Fibroblast of skin of back (primary cell): Measurements from ENCODE around the gene LRTM2.

Experiments
- DNase-seq: peaks from one replicate; pipeline ENCODE4 v3.0.0-alpha.2; 2013

LRTM2 gene

GRCh38 chr12:1830401-1830845 is 10.1 kb downstream of the LRTM2 start:
- no peak for DNase-seq

DNA sequence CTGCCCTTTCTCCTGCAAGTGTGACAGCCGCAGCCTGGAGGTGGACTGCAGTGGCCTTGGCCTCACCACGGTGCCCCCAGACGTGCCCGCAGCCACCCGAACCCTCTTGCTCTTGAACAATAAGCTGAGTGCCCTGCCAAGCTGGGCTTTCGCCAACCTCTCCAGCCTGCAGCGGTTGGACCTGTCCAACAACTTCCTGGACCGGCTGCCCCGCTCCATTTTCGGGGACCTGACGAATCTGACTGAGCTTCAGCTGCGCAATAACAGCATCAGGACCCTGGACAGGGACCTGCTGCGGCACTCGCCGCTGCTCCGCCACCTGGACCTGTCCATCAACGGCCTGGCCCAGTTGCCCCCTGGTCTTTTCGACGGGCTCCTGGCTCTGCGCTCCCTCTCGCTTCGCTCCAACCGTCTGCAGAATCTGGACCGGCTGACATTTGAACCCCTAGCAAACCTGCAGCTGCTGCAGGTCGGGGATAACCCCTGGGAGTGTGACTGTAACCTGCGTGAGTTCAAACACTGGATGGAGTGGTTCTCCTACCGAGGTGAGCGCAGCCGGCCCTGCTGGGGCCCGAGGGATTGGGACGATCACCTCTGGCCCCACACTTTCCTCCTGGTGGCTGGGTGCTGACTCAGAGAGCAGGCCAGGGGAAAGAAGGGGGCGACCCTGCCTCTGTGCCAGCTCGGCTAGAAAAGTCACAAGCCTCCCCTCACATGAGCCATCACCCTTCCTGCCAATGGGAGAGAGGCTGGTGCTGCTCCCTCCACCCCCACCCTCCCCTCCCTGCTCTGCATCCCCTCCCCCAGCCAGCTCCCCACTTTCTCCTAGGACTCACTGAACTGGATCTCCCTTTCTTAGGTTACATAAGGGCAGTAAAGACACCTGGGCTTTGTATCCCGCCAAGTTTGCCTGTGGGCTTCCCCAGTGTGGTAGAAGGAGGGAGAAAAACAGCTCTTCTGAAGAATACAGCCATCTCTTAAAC is 10.9 kb downstream of the LRTM2 start:
- DNase-seq, result peak; percentile 48

DNA sequence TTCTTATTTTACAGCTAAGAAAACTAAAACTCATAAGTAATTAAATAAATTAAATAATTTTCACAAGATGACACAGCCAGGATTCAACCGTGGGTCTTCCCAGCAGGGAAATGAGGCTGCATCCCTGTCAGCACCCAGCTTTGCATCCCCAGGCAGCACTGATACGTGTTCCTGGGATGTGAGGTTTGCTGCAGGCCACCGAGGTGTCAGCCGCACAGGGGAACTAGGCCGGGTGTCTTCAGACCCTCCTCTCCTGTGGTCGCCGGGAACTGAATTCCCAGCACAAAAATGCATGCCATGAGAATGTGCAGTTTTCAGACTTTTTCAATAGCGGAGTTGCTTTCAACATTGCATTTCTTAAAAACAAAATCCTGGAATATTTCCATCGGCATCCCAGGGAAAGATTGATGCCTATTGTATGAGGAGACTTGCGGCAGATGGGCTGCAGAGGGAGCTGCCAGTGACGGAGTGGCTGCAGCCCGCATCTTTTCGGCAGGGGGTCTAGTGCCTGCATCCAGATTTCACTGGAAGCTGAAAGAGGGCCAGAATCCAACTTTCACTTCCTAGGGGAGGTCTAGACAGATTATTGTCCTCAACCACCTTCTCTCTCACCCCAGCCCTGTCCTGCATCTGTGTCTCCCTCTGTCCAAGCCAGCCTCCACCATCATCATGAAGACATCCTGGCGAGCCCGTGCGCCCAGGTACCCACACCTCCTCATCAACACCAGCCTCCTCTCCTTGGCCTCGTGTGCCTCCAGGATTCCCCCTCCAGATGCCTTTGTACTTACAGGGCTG is 12.6 kb downstream of the LRTM2 start:
- DNase-seq, result no peak

DNA sequence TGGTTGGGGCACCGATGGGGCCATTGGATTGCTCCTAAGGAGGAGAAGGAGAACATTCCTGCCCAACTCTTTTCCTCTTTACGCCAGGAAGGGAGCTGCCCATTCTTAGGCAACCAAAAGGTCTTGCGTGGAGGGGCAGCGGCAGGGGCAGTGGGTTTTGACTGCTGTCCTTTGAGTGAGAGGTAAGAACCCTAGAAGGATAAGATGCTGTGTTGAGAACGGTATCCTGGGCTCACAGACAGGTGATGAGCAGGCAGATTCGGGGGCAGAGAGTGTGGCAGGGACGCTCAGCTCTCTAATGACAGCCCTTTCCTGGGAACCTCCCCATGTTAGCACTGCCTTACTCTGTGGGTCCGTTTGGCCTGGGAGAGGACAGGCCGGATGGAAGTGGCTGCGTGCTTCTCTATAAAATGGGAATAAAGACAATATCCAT is 13.2 kb downstream of the LRTM2 start:
- no peak for DNase-seq

GRCh38 chr12:1834186-1834925 is 14.0 kb downstream of the LRTM2 start:
- no peak for DNase-seq

- DNase-seq, result no peak
Observed at GRCh38 chr12:1835211-1836131, 15.1 kb downstream of the LRTM2 start.

- no peak for DNase-seq
Observed at GRCh38 chr12:1836241-1836803, 16.0 kb downstream of the LRTM2 start.

DNA sequence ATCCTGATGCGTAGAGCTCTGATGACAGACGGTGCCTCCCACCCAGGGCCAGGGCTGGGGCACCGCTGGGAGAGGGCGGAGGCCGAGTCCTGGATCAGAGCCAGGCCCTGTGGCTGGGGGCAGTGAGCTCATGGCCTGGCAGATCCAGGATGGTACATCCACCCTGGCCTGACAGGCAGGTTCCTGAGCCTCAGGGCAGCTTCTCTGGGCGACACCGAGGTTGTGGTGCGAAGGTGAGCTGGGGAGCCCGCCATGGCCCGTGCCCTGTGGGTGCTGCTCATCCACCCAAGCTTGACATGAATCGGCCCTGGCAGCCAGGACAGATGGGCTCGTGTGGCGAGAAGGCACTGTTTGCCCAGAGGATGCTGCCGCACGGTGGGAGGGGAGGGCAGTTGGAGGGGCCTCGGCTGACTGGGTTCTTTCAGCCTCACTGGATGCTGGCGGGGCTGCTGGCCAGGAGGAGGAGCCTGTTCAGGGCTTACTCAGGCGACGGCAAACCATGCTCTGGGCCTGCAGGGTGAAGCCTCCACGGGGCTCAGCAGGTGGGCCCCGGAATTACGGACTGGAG is 16.6 kb downstream of the LRTM2 start:
- DNase-seq, result no peak

DNA sequence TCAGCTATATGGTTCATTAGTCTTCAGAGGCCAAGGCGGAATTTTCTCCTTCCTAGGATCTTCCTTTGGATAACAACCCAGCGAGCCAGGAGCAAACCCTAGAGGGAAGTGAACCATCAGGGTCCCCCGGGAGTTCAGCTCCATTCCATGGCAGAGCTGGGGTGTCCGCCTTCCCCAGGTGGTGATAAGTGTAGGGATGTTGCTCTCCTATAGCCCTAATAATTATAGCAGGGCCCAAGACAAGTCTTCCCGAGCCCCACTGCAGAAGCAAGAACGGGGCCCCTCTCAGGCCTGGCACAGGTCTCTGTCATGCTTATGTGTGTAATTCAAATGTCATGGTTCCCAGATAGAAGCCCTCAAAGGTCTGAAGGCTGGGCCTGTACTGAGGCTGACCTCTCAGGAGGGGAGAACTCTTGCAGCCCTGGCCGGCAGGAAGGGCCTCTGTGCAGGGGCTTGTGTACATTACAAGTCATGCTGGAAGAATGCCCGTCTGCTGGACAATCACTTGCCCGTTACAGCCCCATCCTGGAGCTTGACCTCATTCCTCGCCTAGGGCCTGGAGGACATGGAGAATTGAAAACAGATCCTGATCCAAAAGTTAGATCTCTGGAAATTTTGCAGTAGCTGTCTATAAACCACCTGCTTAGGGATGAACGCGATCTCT is 17.3 kb downstream of the LRTM2 start:
- DNase-seq, result peak; percentile 5

GRCh38 chr12:1838205-1838993 is 18.0 kb downstream of the LRTM2 start:
- DNase-seq, result no peak

DNA sequence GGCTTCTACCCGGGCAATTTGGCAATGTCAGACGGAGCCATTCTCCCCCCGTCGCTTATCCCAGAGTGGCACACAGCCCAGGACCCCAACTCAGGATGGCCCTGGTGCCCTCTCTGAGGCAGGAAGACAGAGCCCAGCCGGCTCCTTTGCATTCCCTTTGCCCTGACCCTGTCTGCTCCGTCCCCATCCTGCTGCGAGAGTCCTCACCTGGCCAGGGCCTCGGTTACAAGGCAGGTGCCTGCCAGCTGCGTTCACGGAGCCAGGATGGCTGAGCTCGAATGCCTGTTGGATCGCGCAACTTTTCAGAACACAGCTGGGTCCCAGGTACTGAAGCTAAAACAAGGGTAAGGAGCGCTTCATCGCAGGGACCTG is 18.6 kb downstream of the LRTM2 start:
- no peak for DNase-seq

GRCh38 chr12:1839464-1839863 is 19.1 kb downstream of the LRTM2 start:
- no peak for DNase-seq

GRCh38 chr12:1839956-1840951 is 19.9 kb downstream of the LRTM2 start:
- DNase-seq, result no peak

DNA sequence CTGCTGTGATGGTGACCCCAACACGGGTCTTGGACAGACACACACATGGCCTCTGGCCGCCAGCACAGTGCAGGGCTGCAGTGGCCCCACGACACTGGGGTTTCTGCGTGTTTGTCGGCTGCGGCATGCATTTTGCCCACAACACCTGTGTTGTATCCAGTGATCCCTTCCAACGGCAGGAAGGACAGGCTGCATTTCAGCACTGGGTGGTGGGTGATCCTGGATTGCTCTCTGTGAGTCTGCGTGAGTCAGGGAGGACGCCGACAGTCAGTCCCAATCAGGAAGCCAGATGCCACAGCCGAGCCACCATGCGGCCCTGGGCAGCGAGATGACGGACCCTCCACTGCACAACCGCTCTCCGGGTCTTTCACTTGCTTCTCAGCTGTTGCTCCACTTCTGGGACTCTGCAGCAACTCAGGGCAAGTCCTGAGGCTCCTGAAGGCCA is 20.6 kb downstream of the LRTM2 start:
- DNase-seq, result no peak

GRCh38 chr12:1841586-1842182 is 21.3 kb downstream of the LRTM2 start:
- DNase-seq, result no peak

DNA sequence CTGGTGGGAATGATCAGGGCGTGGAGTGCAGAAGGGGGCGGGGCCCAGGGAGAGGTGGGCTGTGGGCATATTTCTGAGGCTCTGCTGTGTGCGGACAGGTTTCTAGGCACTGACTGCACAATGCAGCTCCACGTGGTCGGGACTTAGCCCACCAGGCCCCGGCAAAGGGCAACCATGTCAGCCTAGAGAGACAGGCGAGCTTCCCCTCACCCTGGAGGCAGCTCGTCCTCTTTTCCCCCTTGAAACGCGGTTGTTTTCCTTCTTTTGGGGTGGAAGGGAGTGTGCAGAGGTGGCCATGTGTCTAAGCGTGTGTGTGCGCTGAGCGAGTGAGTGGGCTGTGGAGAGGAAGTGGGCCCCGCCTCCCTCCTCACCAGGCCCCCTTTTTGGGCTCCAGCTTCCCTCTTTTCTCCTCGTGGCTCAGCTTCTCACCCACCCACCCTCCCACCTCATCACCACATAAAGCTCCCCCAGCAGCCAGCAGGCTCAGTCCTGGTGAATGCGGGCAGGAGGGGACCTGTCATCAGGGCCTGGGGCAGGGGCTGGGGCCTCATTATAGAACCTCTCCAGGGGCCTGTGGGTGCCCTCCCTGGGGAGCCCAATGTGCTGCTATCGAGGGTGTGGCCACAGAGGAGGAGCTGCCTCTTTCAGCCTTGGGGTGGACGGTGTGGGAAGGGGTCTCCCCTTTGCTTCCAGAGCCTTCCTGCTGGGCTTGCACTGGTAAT is 22.0 kb downstream of the LRTM2 start:
- no peak for DNase-seq
